ENCODE data around the gene USF1.

DNA sequence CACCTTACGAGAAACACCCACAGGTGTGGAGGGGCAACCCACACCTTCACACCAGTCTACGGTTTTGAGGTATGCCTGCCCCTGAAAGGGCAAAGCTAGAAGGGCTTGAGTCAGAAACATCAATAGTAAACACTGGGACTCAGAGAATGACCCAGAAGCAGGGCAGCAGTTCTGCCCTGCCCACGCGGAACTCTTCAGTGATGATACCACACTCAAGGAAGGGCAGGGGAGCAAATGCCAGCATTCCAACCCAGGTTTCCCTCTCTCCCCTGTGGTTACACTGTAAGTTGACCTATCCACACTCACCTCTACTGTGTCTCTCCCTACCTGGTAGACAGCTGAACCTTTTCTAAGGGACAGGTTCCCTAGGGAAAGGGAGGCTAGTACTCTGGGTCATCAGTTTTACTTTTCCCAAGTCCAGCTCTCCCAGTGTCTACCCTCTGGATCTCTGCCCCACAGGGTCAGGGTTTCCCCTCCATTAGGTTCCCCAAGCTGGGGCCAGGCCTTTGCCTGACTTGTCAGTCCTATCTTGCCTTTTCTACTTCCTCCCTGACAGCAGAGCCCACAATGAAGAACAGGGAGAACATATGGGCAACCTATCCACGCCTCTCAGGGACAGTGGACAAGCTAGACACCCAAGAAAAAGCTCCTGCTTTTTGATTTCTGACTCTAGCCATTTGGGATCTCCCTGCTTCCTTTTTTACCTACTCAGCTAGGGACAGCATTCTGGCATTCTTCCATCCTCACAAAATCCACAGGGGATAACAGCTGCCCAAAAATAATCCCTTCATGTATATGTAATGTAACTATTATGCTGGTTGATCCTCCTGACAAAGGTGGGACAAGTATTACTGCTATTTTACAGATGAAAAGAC, 27.8 kb downstream of the USF1 start:
- TF ChIP-seq RB1 (IDR thresholded peaks at IDR 0.05; ENCODE audit: low read depth), result no peak
- TF ChIP-seq POLR2AphosphoS5 (IDR thresholded peaks at IDR 0.05; ENCODE audit: control insufficient read depth, insufficient read depth, low read depth, low read length), result no peak
- TF ChIP-seq, protein P1, sequence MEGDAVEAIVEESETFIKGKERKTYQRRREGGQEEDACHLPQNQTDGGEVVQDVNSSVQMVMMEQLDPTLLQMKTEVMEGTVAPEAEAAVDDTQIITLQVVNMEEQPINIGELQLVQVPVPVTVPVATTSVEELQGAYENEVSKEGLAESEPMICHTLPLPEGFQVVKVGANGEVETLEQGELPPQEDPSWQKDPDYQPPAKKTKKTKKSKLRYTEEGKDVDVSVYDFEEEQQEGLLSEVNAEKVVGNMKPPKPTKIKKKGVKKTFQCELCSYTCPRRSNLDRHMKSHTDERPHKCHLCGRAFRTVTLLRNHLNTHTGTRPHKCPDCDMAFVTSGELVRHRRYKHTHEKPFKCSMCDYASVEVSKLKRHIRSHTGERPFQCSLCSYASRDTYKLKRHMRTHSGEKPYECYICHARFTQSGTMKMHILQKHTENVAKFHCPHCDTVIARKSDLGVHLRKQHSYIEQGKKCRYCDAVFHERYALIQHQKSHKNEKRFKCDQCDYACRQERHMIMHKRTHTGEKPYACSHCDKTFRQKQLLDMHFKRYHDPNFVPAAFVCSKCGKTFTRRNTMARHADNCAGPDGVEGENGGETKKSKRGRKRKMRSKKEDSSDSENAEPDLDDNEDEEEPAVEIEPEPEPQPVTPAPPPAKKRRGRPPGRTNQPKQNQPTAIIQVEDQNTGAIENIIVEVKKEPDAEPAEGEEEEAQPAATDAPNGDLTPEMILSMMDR (IDR thresholded peaks at IDR 0.05 in 2 of 3, conservative IDR thresholded peaks at IDR 0.05 in 1 of 3; ENCODE audit: insufficient read depth in 2 of 3, low read depth in 1 of 3, low read length in 3 of 3), result no peak
- no peak for TF ChIP-seq RNF2 (IDR thresholded peaks at IDR 0.05)
- TF ChIP-seq ELF1 (tag; IDR thresholded peaks at IDR 0.05), result no peak
- TF ChIP-seq, protein P2, sequence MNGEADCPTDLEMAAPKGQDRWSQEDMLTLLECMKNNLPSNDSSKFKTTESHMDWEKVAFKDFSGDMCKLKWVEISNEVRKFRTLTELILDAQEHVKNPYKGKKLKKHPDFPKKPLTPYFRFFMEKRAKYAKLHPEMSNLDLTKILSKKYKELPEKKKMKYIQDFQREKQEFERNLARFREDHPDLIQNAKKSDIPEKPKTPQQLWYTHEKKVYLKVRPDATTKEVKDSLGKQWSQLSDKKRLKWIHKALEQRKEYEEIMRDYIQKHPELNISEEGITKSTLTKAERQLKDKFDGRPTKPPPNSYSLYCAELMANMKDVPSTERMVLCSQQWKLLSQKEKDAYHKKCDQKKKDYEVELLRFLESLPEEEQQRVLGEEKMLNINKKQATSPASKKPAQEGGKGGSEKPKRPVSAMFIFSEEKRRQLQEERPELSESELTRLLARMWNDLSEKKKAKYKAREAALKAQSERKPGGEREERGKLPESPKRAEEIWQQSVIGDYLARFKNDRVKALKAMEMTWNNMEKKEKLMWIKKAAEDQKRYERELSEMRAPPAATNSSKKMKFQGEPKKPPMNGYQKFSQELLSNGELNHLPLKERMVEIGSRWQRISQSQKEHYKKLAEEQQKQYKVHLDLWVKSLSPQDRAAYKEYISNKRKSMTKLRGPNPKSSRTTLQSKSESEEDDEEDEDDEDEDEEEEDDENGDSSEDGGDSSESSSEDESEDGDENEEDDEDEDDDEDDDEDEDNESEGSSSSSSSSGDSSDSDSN (IDR thresholded peaks at IDR 0.05; ENCODE audit: borderline replicate concordance in 1 of 2, low read depth in 2 of 2, low read length in 2 of 2), result no peak
- TF ChIP-seq POLR2A (conservative IDR thresholded peaks at IDR 0.05), result no peak
- no peak for TF ChIP-seq EZH2 (IDR thresholded peaks at IDR 0.05; ENCODE audit: borderline replicate concordance, low read depth, low read length)
- TF ChIP-seq, protein P3, sequence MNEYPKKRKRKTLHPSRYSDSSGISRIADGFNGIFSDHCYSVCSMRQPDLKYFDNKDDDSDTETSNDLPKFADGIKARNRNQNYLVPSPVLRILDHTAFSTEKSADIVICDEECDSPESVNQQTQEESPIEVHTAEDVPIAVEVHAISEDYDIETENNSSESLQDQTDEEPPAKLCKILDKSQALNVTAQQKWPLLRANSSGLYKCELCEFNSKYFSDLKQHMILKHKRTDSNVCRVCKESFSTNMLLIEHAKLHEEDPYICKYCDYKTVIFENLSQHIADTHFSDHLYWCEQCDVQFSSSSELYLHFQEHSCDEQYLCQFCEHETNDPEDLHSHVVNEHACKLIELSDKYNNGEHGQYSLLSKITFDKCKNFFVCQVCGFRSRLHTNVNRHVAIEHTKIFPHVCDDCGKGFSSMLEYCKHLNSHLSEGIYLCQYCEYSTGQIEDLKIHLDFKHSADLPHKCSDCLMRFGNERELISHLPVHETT (CRISPR knock-in tag; conservative IDR thresholded peaks at IDR 0.05 in 1 of 2, IDR thresholded peaks at IDR 0.05 in 1 of 2), result no peak
- TF ChIP-seq, protein P4, sequence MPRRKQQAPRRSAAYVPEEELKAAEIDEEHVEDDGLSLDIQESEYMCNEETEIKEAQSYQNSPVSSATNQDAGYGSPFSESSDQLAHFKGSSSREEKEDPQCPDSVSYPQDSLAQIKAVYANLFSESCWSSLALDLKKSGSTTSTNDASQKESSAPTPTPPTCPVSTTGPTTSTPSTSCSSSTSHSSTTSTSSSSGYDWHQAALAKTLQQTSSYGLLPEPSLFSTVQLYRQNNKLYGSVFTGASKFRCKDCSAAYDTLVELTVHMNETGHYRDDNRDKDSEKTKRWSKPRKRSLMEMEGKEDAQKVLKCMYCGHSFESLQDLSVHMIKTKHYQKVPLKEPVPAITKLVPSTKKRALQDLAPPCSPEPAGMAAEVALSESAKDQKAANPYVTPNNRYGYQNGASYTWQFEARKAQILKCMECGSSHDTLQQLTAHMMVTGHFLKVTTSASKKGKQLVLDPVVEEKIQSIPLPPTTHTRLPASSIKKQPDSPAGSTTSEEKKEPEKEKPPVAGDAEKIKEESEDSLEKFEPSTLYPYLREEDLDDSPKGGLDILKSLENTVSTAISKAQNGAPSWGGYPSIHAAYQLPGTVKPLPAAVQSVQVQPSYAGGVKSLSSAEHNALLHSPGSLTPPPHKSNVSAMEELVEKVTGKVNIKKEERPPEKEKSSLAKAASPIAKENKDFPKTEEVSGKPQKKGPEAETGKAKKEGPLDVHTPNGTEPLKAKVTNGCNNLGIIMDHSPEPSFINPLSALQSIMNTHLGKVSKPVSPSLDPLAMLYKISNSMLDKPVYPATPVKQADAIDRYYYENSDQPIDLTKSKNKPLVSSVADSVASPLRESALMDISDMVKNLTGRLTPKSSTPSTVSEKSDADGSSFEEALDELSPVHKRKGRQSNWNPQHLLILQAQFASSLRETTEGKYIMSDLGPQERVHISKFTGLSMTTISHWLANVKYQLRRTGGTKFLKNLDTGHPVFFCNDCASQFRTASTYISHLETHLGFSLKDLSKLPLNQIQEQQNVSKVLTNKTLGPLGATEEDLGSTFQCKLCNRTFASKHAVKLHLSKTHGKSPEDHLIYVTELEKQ (CRISPR knock-in tag; IDR thresholded peaks at IDR 0.05), result no peak
- no peak for TF ChIP-seq MXI1 (IDR thresholded peaks at IDR 0.05; ENCODE audit: low read depth, low read length)
